Adrenal gland (tissue), 12 donors: ENCODE data around the gene FRMD3. TPM values are rescaled to one million over a fixed set of nuclear protein-coding genes. Genes with fewer than 3 reads are reported as not detected.

Experiments
- DNase-seq, 7 donors: peaks; one replicate each; pipeline ENCODE4 v3.0.0-alpha.2; 2019 to 2020
- H3K27ac ChIP-seq, 5 donors: fragments of 200-600 bp; sonication (generic) in 4 of 5; 1 replicate in 3 of 5; 2 replicates in 2 of 5; pipeline versions ENCODE4 v1.5.1 to v1.8.0; 2016 to 2020; ENCODE audit warnings: mild to moderate bottlenecking in 1 of 5
- H3K27me3 ChIP-seq: fragments of 200-600 bp; 2 replicates; pipeline ENCODE4 v1.8.0; 2021
- H3K36me3 ChIP-seq, 2 donors: fragments of 200-600 bp; replicated peaks in 1 of 2; 1 replicate in 1 of 2; 2 replicates in 1 of 2; pipeline versions ENCODE4 v1.5.1 to v1.8.0; 2018 to 2022
- H3K4me1 ChIP-seq, 2 donors: fragments of 200-600 bp; replicated peaks in 1 of 2; 1 replicate in 1 of 2; 2 replicates in 1 of 2; pipeline versions ENCODE4 v1.5.1 to v1.8.0; 2018 to 2021
- H3K4me3 ChIP-seq, 4 donors: fragments of 200-600 bp; sonication (generic) in 3 of 4; one replicate each; pipeline ENCODE4 v1.5.1; 2016 to 2018
- H3K9me3 ChIP-seq, 3 donors: fragments of 200-600 bp; sonication (generic) in 1 of 3; replicated peaks in 1 of 3; 1 replicate in 2 of 3; 2 replicates in 1 of 3; pipeline versions ENCODE4 v1.5.1 to v1.8.0; 2016 to 2021
- POLR2A ChIP-seq, 2 donors: fragments of 450-650 bp; IDR thresholded peaks; one replicate each; pipeline ENCODE4 v1.6.1; 2017; ENCODE audit warnings: antibody characterized with exemption in 2 of 2, mild to moderate bottlenecking in 2 of 2, moderate library complexity in 1 of 2
- WGBS, 4 donors: extraction: QIAGEN DNeasy Blood & Tissue Kit in 2 of 4; methylation state at CpG; one replicate each; pipeline versions ENCODE4 v1.1.5 to v1.1.7; 2013 to 2017; 5-methylcytosine and 5-hydroxymethylcytosine counted together
- intact Hi-C, 2 donors: fragments of 100-400 bp; cut with DNase I; formaldehyde crosslinking; loops; one replicate each; pipeline versions ENCODE4 v1.14.1 to v1.15.0; 2022 to 2023
- polyA plus RNA-seq, 3 donors: library from polyadenylated mRNA; stranded (reverse); fragments of 200-250 nt in 2 of 3; fragments of 350-450 nt in 1 of 3; fragmentation: Illumina TruSeq in 1 of 3; extraction: RNeasy Lipid Tissue Mini Kit (QIAGEN cat#74804) in 1 of 3; gene quantifications; one replicate each; pipeline ENCODE4 v1.2.3, GENCODE V29; 2013 to 2014
- total RNA-seq, 9 donors: library from RNA; depleted of rRNA in 4 of 9; stranded (reverse); fragments of >200 nt in 4 of 9; fragments of 120-200 nt in 1 of 9; fragmentation: NEBNext Ultra II Directional in 1 of 9; extraction: Animal tissue kit (Norgen Biotek cat#: 25700) in 1 of 9; gene quantifications; one replicate each; pipeline versions ENCODE4 v1.1.0 to v1.2.4, GENCODE V29; 2013 to 2023
- TF ChIP-seq, protein P1 (sequence below), 6 experiments: fragments of 450-650 bp in 4 of 6; fragments of 200-600 bp in 2 of 6; sonication (generic) in 1 of 6; IDR thresholded peaks; 1 replicate in 5 of 6; 2 replicates in 1 of 6; pipeline versions ENCODE4 v1.5.1 to v1.8.0; 2016 to 2021; ENCODE audit warnings: antibody characterized with exemption in 6 of 6, mild to moderate bottlenecking in 2 of 6, moderate library complexity in 1 of 6
- donor health status: healthy with polysubstance abuse.
- donor health status: Bipolar disorder and iron deficiency.
- donor health status: DM: yes; HTN: yes; CAD: no.
- donor health status: DM: no; HTN: no; CAD: no.
- donor health status: DM: no; HTN: no; CAD: no.
- donor health status: DM: yes; HTN: yes; CAD: no.

FRMD3 gene
- total and polyA plus RNA-seq, 12 donors: 1.8 to 32.9 (median 13.6) TPM

DNA sequence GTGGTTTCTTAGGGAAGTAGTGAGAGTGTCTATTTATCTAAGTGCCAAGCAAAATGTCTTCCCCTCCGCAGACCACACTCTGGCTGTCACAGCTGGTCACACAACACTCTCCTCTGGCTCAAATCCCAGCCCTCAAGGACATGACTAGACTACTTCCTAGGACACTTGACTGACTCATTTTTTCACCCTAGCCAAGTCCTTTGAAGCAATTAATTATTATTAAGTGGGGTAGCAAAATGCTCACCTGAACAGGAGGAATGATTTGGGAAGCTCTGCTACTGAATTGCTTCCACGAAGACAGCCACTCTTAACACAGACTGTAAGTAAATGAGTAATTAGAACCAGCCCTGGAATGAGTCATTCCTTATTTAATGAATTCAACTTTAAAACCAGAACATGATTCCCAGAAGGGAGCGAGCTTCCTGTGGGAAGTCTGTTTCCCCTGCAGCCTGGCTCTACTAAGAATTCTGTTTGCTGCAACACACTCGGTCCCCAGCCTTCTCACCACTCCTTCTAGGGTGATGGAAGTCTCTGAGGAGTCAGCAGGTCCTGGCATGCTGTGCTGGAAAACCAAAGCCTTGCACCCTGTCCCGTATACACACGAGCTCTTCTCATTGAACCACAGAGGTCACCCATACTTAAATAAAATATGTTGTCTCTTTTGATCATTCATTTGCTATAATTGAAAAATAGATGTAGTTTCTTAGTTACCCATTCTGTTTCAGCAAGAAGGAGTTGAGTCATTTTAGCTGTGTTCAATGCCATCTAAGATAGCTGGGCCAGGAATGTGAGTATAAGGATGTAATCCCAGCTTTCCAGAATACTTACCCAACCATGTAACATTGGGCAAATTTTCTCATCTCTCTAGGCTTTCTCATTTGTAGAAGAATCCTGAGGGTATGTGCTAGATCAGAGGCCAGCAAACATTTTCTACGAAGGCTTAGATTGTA lies 256.6 kb downstream of the FRMD3 start:
- 23 to 29% (median 25%) methylated on average over 7 of the region's 7 CpGs for WGBS, 4 donors
- no peaks in the 10 kb centered on the region for H3K36me3 ChIP-seq
- DNase-seq: peak; percentile 69 to 92 (median 88)
- no peak overlapping the region for H3K4me3 ChIP-seq
- no peaks in the 10 kb centered on the region for H3K27me3 ChIP-seq
- no peaks in the 10 kb centered on the region for H3K9me3 ChIP-seq
- peak overlapping the region; percentile 33 to 78 (median 63) for H3K27ac ChIP-seq
- peaks cover 13 to 22% of the 10 kb centered on the region in 2 donors for H3K4me1 ChIP-seq
- TF ChIP-seq POLR2A (IDR thresholded peaks at IDR 0.05): no peak
- TF ChIP-seq, protein P1, sequence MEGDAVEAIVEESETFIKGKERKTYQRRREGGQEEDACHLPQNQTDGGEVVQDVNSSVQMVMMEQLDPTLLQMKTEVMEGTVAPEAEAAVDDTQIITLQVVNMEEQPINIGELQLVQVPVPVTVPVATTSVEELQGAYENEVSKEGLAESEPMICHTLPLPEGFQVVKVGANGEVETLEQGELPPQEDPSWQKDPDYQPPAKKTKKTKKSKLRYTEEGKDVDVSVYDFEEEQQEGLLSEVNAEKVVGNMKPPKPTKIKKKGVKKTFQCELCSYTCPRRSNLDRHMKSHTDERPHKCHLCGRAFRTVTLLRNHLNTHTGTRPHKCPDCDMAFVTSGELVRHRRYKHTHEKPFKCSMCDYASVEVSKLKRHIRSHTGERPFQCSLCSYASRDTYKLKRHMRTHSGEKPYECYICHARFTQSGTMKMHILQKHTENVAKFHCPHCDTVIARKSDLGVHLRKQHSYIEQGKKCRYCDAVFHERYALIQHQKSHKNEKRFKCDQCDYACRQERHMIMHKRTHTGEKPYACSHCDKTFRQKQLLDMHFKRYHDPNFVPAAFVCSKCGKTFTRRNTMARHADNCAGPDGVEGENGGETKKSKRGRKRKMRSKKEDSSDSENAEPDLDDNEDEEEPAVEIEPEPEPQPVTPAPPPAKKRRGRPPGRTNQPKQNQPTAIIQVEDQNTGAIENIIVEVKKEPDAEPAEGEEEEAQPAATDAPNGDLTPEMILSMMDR (IDR thresholded peaks at IDR 0.05): no peak
- intact Hi-C loops: no loop called here

DNA sequence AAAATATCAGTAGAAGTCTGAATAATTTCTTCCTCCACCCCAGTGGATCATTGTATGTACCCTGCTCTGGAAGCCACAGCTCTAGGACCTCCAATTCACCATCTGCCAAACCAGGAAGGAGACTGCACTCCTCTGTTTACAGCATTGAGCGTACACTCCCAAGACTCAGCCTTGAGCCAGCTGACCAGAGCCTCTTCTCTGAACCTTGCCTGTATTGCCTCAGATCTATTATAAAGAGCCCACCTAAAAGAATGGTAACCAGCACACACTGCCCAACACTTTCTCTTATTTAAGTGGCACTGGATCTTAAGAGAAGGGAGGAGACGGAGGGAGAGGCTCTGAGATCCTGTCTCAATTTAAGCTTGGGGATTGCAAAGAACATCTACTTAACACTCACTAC lies 257.4 kb downstream of the FRMD3 start:
- no peak overlapping the region for H3K4me3 ChIP-seq
- DNase-seq: no peak
- intact Hi-C loops: no loop called here
- peaks cover 13 to 22% of the 10 kb centered on the region in 2 donors for H3K4me1 ChIP-seq
- peak overlapping the region in 4 of 5 donors; percentile 22 to 78 (median 70) for H3K27ac ChIP-seq
- no peaks in the 10 kb centered on the region for H3K27me3 ChIP-seq
- TF ChIP-seq, protein P1 (IDR thresholded peaks at IDR 0.05): no peak
- no peaks in the 10 kb centered on the region for H3K36me3 ChIP-seq
- 32 to 59% (median 46%) methylated on average over 2 of the region's 2 CpGs for WGBS, 4 donors
- H3K9me3 ChIP-seq: no peaks in the 10 kb centered on the region

DNA sequence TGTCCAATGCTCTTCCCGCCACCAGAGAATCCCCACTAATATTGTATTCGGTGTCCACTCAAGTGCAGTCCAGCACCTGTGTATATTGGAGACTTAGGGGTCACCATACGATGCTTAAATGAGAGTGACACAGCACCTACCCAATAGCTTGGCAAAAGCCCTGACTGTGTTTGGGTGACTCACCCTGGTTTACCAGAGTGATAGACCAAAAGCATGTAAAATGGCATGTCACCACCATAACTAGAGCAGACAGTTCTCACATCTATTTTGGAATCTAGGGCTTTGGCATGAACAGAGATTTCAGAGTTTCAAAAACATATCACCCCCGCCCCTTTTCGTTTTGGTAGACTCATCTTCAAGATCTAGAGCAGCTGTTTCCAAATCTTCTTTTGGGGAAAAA lies 257.9 kb downstream of the FRMD3 start:
- TF ChIP-seq, protein P1 (IDR thresholded peaks at IDR 0.05): no peak
- no peak for TF ChIP-seq POLR2A (IDR thresholded peaks at IDR 0.05)
- peak in 5 of 7 donors; percentile 25 to 51 (median 34) for DNase-seq

DNA sequence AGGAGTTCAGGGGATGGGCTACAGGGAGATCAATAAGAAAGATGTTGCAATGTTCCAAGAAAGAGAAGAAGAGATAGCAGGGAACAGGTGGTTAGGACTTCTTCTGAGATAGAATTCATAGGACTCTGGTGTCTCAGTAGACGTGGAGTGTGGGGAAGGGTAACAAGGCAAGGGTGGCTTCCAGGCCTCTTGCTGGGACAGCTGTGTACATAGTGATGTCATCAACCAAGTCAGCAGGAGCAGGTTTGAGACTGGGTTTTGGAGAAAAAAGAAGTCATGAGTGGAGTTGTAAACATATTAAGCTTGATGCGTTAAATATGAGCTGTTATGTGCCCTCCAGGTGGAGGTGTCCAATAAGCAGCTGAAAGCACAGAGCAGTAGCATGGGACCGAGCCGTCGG lies 263.4 kb downstream of the FRMD3 start:
- H3K36me3 ChIP-seq: no peaks in the 10 kb centered on the region
- no peaks in the 10 kb centered on the region for H3K4me1 ChIP-seq
- no peak overlapping the region for H3K4me3 ChIP-seq
- intact Hi-C loops: no loop called here
- TF ChIP-seq, protein P1 (IDR thresholded peaks at IDR 0.05): no peak
- no peak for TF ChIP-seq POLR2A (IDR thresholded peaks at IDR 0.05)
- no peaks in the 10 kb centered on the region for H3K27me3 ChIP-seq
- H3K9me3 ChIP-seq: no peaks in the 10 kb centered on the region
- DNase-seq: no peak
- WGBS, 4 donors: 92 to 98% (median 95%) methylated on average over 5 of the region's 5 CpGs
- no peak overlapping the region for H3K27ac ChIP-seq

More for the DNA sequence above, 257.9 kb downstream of the FRMD3 start:
- intact Hi-C loops: no loop called here
- H3K4me1 ChIP-seq: peaks cover 13 to 22% of the 10 kb centered on the region in 2 donors
- H3K9me3 ChIP-seq: no peaks in the 10 kb centered on the region
- no peak overlapping the region for H3K4me3 ChIP-seq
- no peaks in the 10 kb centered on the region for H3K27me3 ChIP-seq
- H3K36me3 ChIP-seq: no peaks in the 10 kb centered on the region
- H3K27ac ChIP-seq: peak overlapping the region in 1 of 5 donors; percentile 22
- 81 to 83% (median 83%) methylated on average over 5 of the region's 5 CpGs for WGBS, 4 donors
